GM19468 (cell line): ENCODE measurements around the gene NME9.
"Not testable (repeated sequence)": the region's sequence is repeated elsewhere in the genome, so short reads cannot be mapped to it uniquely, and the experiment has no call there.

Source experiments
- ATAC-seq: cut with Tn5 transposase; IDR thresholded peaks from one replicate; pipeline ENCODE4 v1.9.1; 2021; ENCODE audit warnings: mild to moderate bottlenecking, moderate library complexity, moderate number of reproducible peaks; ENCODE audit not compliant: unreplicated experiment; ENCODE audit errors: extremely low read depth

The NME9 gene

GRCh38 chr3:138329127-138329983 lies at the start of gene NME9:
NME9 (minus strand) TSS chr3:138329851; CDS start chr3:138329335, 516 bp downstream.
- ATAC-seq = no peak

GRCh38 chr3:138378990-138379389 lies 49.3 kb upstream of the NME9 start:
- no peak for ATAC-seq

GRCh38 chr3:138378331-138378730 lies 48.7 kb upstream of the NME9 start:
- no peak for ATAC-seq

GRCh38 chr3:138377804-138378203 lies 48.2 kb upstream of the NME9 start:
- ATAC-seq = no peak

- ATAC-seq = not testable (repeated sequence)
These were observed 47.6 kb upstream of the NME9 start for GRCh38 chr3:138377212-138377611.

- ATAC-seq = no peak
These were observed 47.0 kb upstream of the NME9 start for GRCh38 chr3:138376663-138377062.

GRCh38 chr3:138375447-138375846 lies 45.8 kb upstream of the NME9 start:
- no peak for ATAC-seq

- ATAC-seq = no peak
These were observed 45.0 kb upstream of the NME9 start for GRCh38 chr3:138374573-138375134.

GRCh38 chr3:138373736-138374094 lies 44.1 kb upstream of the NME9 start:
- ATAC-seq = no peak

- no peak for ATAC-seq
These were observed 43.6 kb upstream of the NME9 start for GRCh38 chr3:138373087-138373735.

- peak; percentile 99 for ATAC-seq
These were observed 41.7 kb upstream of the NME9 start for GRCh38 chr3:138371070-138371965.

- no peak for ATAC-seq
These were observed 40.7 kb upstream of the NME9 start for GRCh38 chr3:138370321-138370720.

GRCh38 chr3:138369151-138369900 lies 39.7 kb upstream of the NME9 start:
- ATAC-seq = no peak

GRCh38 chr3:138367911-138368310 lies 38.3 kb upstream of the NME9 start:
- ATAC-seq = no peak

- ATAC-seq = no peak
These were observed 37.7 kb upstream of the NME9 start for GRCh38 chr3:138367326-138367850.

- no peak for ATAC-seq
These were observed 36.5 kb upstream of the NME9 start for GRCh38 chr3:138366006-138366759.

GRCh38 chr3:138365253-138365555 lies 35.6 kb upstream of the NME9 start:
- ATAC-seq = no peak

- no peak for ATAC-seq
These were observed 35.0 kb upstream of the NME9 start for GRCh38 chr3:138364356-138365252.
